GM18526 (cell line): ENCODE measurements around the gene HUNK.

ENCODE experiments used
- POLR2A ChIP-seq: IDR thresholded peaks from 3 replicates; pipeline ENCODE4 v1.6.1; 2011; ENCODE audit not compliant: insufficient read length; ENCODE audit errors: extremely low read depth

Gene HUNK

GRCh38 chr21:31865429-31865970, 7.3 kb upstream of the HUNK start:
- no peak for TF ChIP-seq POLR2A

GRCh38 chr21:31866077-31866511, 6.7 kb upstream of the HUNK start:
- TF ChIP-seq POLR2A: no peak

- no peak for TF ChIP-seq POLR2A
These were observed 3.1 kb upstream of the HUNK start for GRCh38 chr21:31869750-31870149.

- TF ChIP-seq POLR2A: no peak
These were observed 2.2 kb upstream of the HUNK start for GRCh38 chr21:31870472-31871193.

GRCh38 chr21:31872072-31872451, 758 bp upstream of the HUNK start:
- no peak for TF ChIP-seq POLR2A

- TF ChIP-seq POLR2A: no peak
These were observed 465 bp downstream of the HUNK start for GRCh38 chr21:31873275-31873695.

- TF ChIP-seq POLR2A: no peak
These were observed 1.1 kb downstream of the HUNK start for GRCh38 chr21:31873696-31874599.

GRCh38 chr21:31874812-31875212, 2.0 kb downstream of the HUNK start:
- TF ChIP-seq POLR2A: no peak

- TF ChIP-seq POLR2A: no peak
These were observed 2.7 kb downstream of the HUNK start for GRCh38 chr21:31875496-31876015.

- TF ChIP-seq POLR2A: no peak
These were observed 4.7 kb downstream of the HUNK start for GRCh38 chr21:31877463-31877957.

GRCh38 chr21:31878831-31879230, 6.0 kb downstream of the HUNK start:
- no peak for TF ChIP-seq POLR2A

- no peak for TF ChIP-seq POLR2A
These were observed 6.4 kb downstream of the HUNK start for GRCh38 chr21:31879241-31879650.

GRCh38 chr21:31879911-31880310, 7.1 kb downstream of the HUNK start:
- TF ChIP-seq POLR2A: no peak

- no peak for TF ChIP-seq POLR2A
These were observed 8.0 kb downstream of the HUNK start for GRCh38 chr21:31880816-31881215.

GRCh38 chr21:31882711-31883110, 9.9 kb downstream of the HUNK start:
- TF ChIP-seq POLR2A: no peak
